Kidney glomerular epithelial cell (primary cell): ENCODE measurements around the gene PTPRE.

Experiments
- DNase-seq: peaks from one replicate; lab custom pipeline; 2025; lab: John Stamatoyannopoulos, UW

PTPRE gene

GRCh38 chr10:128000471-128001362, 93.8 kb downstream of the PTPRE start:
- peak; percentile 12 for DNase-seq

GRCh38 chr10:128001363-128001745, 94.5 kb downstream of the PTPRE start:
- no peak for DNase-seq

- DNase-seq: no peak
Observed at GRCh38 chr10:128001849-128002248, 94.9 kb downstream of the PTPRE start.

GRCh38 chr10:128003521-128003920, 96.6 kb downstream of the PTPRE start:
- no peak for DNase-seq

- DNase-seq: no peak
Observed at GRCh38 chr10:128005858-128006257, 99.0 kb downstream of the PTPRE start.

- DNase-seq: no peak
Observed at GRCh38 chr10:128007056-128007455, 100.2 kb downstream of the PTPRE start.

- no peak for DNase-seq
Observed at GRCh38 chr10:128007971-128008370, 101.1 kb downstream of the PTPRE start.

- DNase-seq: no peak
Observed at GRCh38 chr10:128008521-128009250, 101.8 kb downstream of the PTPRE start.

- no peak for DNase-seq
Observed at GRCh38 chr10:128009372-128010126, 102.6 kb downstream of the PTPRE start.

- peak; percentile 61 for DNase-seq
Observed at GRCh38 chr10:128011059-128011979, 104.4 kb downstream of the PTPRE start.

GRCh38 chr10:128013626-128014025, 106.7 kb downstream of the PTPRE start:
- DNase-seq: no peak

GRCh38 chr10:128014236-128014635, 107.3 kb downstream of the PTPRE start:
- no peak for DNase-seq

- DNase-seq: no peak
Observed at GRCh38 chr10:128016423-128017060, 109.6 kb downstream of the PTPRE start.

GRCh38 chr10:128017822-128018221, 110.9 kb downstream of the PTPRE start:
- DNase-seq: no peak

GRCh38 chr10:128018236-128018635, 111.3 kb downstream of the PTPRE start:
- DNase-seq: no peak

- DNase-seq: no peak
Observed at GRCh38 chr10:128018691-128019090, 111.8 kb downstream of the PTPRE start.

GRCh38 chr10:128022261-128023196, 115.6 kb downstream of the PTPRE start:
- no peak for DNase-seq

GRCh38 chr10:128024426-128024825, 117.5 kb downstream of the PTPRE start:
- DNase-seq: no peak

- no peak for DNase-seq
Observed at GRCh38 chr10:128025437-128025836, 118.5 kb downstream of the PTPRE start.

GRCh38 chr10:128025951-128026350, 119.0 kb downstream of the PTPRE start:
- no peak for DNase-seq
